Measurements from ENCODE around the gene HDAC4. TPM values are rescaled to one million over a fixed set of nuclear protein-coding genes. Genes with fewer than 3 reads are reported as not detected.

The HDAC4 gene
- total RNA-seq, 8 experiments from 2014 or later, result 12.2 to 55.7 (median 18.1) TPM

GRCh38 chr2:239372835-239373234 lies 28.0 kb downstream of the HDAC4 start:
- in situ Hi-C loops (cut with MboI; ENCODE audit: low pct_unique_long_range_greater_than_20kb in 2 of 9, low sequenced_read_pairs in 9 of 9, unreplicated experiment in 9 of 9), result no loop called here
- 85 to 100% (median 91%) methylated on average over 3 to 10 of the region's 13 CpGs; no CpG with 5 or more reads in 4 of the 10 experiments for WGBS, 10 experiments
- no peak for ATAC-seq (replicated peaks in 6 of 8)
- Histone ChIP-seq H3K27ac (no peak overlapping the region), H3K4me1 (replicated peaks in 1 of 2) (peaks cover 0 to 5% of the 10 kb centered on the region in 2 donors), H3K4me3 (no peak overlapping the region)

- no peak for ATAC-seq (replicated peaks in 6 of 8)
- Histone ChIP-seq H3K4me3 (no peak overlapping the region), H3K27ac (no peak overlapping the region), H3K4me1 (replicated peaks in 1 of 2) (peaks cover 0 to 5% of the 10 kb centered on the region in 2 donors)
- in situ Hi-C loops (cut with MboI; ENCODE audit: low pct_unique_long_range_greater_than_20kb in 2 of 9, low sequenced_read_pairs in 9 of 9, unreplicated experiment in 9 of 9), result no loop called here
- 50 to 100% (median 95%) methylated on average over 2 to 14 of the region's 34 CpGs; no CpG with 5 or more reads in 1 of the 10 experiments for WGBS, 10 experiments
These were observed 28.8 kb downstream of the HDAC4 start for GRCh38 chr2:239371726-239372686.

GRCh38 chr2:239370876-239371725 lies 29.7 kb downstream of the HDAC4 start:
- in situ Hi-C loops (cut with MboI; ENCODE audit: low pct_unique_long_range_greater_than_20kb in 2 of 9, low sequenced_read_pairs in 9 of 9, unreplicated experiment in 9 of 9), result no loop called here
- WGBS, 10 experiments, result 80 to 100% (median 93%) methylated on average over 1 to 8 of the region's 13 CpGs; no CpG with 5 or more reads in 3 of the 10 experiments
- H3K4me3 ChIP-seq, result no peak overlapping the region
- no peak overlapping the region for H3K27ac ChIP-seq
- peaks cover 0 to 5% of the 10 kb centered on the region in 2 donors for H3K4me1 ChIP-seq (replicated peaks in 1 of 2)
- ATAC-seq (replicated peaks in 6 of 8), result no peak

GRCh38 chr2:239370403-239370802 lies 30.4 kb downstream of the HDAC4 start:
- 53 to 75% methylated on average over 2 of the region's 9 CpGs; no CpG with 5 or more reads in 8 of the 10 experiments for WGBS, 10 experiments
- no peak for ATAC-seq (replicated peaks in 6 of 8)
- no peak overlapping the region for H3K27ac ChIP-seq
- in situ Hi-C loops (cut with MboI; ENCODE audit: low pct_unique_long_range_greater_than_20kb in 2 of 9, low sequenced_read_pairs in 9 of 9, unreplicated experiment in 9 of 9), result no loop called here
- H3K4me1 ChIP-seq (replicated peaks in 1 of 2), result peaks cover 0 to 5% of the 10 kb centered on the region in 2 donors
- H3K4me3 ChIP-seq, result no peak overlapping the region

GRCh38 chr2:239369631-239370161 lies 31.1 kb downstream of the HDAC4 start:
- 64 to 94% (median 88%) methylated on average over 4 to 8 of the region's 20 CpGs; no CpG with 5 or more reads in 2 of the 10 experiments for WGBS, 10 experiments
- peaks cover 0 to 5% of the 10 kb centered on the region in 2 donors for H3K4me1 ChIP-seq (replicated peaks in 1 of 2)
- no peak overlapping the region for H3K4me3 ChIP-seq
- in situ Hi-C loops (cut with MboI; ENCODE audit: low pct_unique_long_range_greater_than_20kb in 2 of 9, low sequenced_read_pairs in 9 of 9, unreplicated experiment in 9 of 9), result no loop called here
- no peak overlapping the region for H3K27ac ChIP-seq
- peak in 1 of 8 experiments; percentile 56 for ATAC-seq (replicated peaks in 6 of 8)

- Histone ChIP-seq H3K27ac (no peak overlapping the region), H3K4me1 (replicated peaks in 1 of 2) (peaks cover 0 to 5% of the 10 kb centered on the region in 2 donors), H3K4me3 (no peak overlapping the region)
- peak in 2 of 8 experiments; percentile 47 to 51 for ATAC-seq (replicated peaks in 6 of 8)
- in situ Hi-C loops (cut with MboI; ENCODE audit: low pct_unique_long_range_greater_than_20kb in 2 of 9, low sequenced_read_pairs in 9 of 9, unreplicated experiment in 9 of 9), result no loop called here
- 72 to 100% (median 80%) methylated on average over 1 to 17 of the region's 20 CpGs; no CpG with 5 or more reads in 3 of the 10 experiments for WGBS, 10 experiments
These were observed 31.8 kb downstream of the HDAC4 start for GRCh38 chr2:239368906-239369552.

GRCh38 chr2:239368321-239368720 lies 32.5 kb downstream of the HDAC4 start:
- 60 to 100% (median 96%) methylated on average over 1 to 7 of the region's 9 CpGs; no CpG with 5 or more reads in 3 of the 10 experiments for WGBS, 10 experiments
- Histone ChIP-seq H3K4me3 (no peak overlapping the region), H3K27ac (no peak overlapping the region), H3K4me1 (replicated peaks in 1 of 2) (peaks cover 0 to 5% of the 10 kb centered on the region in 2 donors)
- in situ Hi-C loops (cut with MboI; ENCODE audit: low pct_unique_long_range_greater_than_20kb in 2 of 9, low sequenced_read_pairs in 9 of 9, unreplicated experiment in 9 of 9), result no loop called here
- ATAC-seq (replicated peaks in 6 of 8), result no peak

GRCh38 chr2:239366740-239367139 lies 34.1 kb downstream of the HDAC4 start:
- 60 to 100% (median 100%) methylated on average over 1 to 7 of the region's 12 CpGs; no CpG with 5 or more reads in 2 of the 10 experiments for WGBS, 10 experiments
- H3K4me3 ChIP-seq, result no peak overlapping the region
- ATAC-seq (replicated peaks in 6 of 8), result no peak
- no peak overlapping the region for H3K27ac ChIP-seq
- in situ Hi-C loops (cut with MboI; ENCODE audit: low pct_unique_long_range_greater_than_20kb in 2 of 9, low sequenced_read_pairs in 9 of 9, unreplicated experiment in 9 of 9), result no loop called here
- H3K4me1 ChIP-seq (replicated peaks in 1 of 2), result peaks cover 0 to 5% of the 10 kb centered on the region in 2 donors

GRCh38 chr2:239365782-239366435 lies 34.9 kb downstream of the HDAC4 start:
- no peak overlapping the region for H3K27ac ChIP-seq
- H3K4me1 ChIP-seq (replicated peaks in 1 of 2), result peaks cover 0 to 5% of the 10 kb centered on the region in 2 donors
- 80 to 100% (median 92%) methylated on average over 1 to 9 of the region's 32 CpGs; no CpG with 5 or more reads in 2 of the 10 experiments for WGBS, 10 experiments
- no peak overlapping the region for H3K4me3 ChIP-seq
- ATAC-seq (replicated peaks in 6 of 8), result no peak
- in situ Hi-C loops (cut with MboI; ENCODE audit: low pct_unique_long_range_greater_than_20kb in 2 of 9, low sequenced_read_pairs in 9 of 9, unreplicated experiment in 9 of 9), result no loop called here

- 73 to 100% (median 89%) methylated on average over 2 to 8 of the region's 11 CpGs for WGBS, 10 experiments
- Histone ChIP-seq H3K27ac (no peak overlapping the region), H3K4me1 (replicated peaks in 1 of 2) (peaks cover 0 to 5% of the 10 kb centered on the region in 2 donors), H3K4me3 (no peak overlapping the region)
- in situ Hi-C loops (cut with MboI; ENCODE audit: low pct_unique_long_range_greater_than_20kb in 2 of 9, low sequenced_read_pairs in 9 of 9, unreplicated experiment in 9 of 9), result no loop called here
- no peak for ATAC-seq (replicated peaks in 6 of 8)
These were observed 35.6 kb downstream of the HDAC4 start for GRCh38 chr2:239365071-239365781.

- ATAC-seq (replicated peaks in 6 of 8), result no peak
- H3K4me3 ChIP-seq, result no peak overlapping the region
- H3K27ac ChIP-seq, result no peak overlapping the region
- H3K4me1 ChIP-seq (replicated peaks in 1 of 2), result peaks cover 0 to 4% of the 10 kb centered on the region in 2 donors
- WGBS, 10 experiments, result 87 to 100% (median 99%) methylated on average over 1 to 11 of the region's 21 CpGs
- in situ Hi-C loops (cut with MboI; ENCODE audit: low pct_unique_long_range_greater_than_20kb in 2 of 9, low sequenced_read_pairs in 9 of 9, unreplicated experiment in 9 of 9), result no loop called here
These were observed 36.7 kb downstream of the HDAC4 start for GRCh38 chr2:239363946-239364637.

Data from motor neuron (in vitro differentiated cells).